Astrocyte (in vitro differentiated cells and primary cell): Measurements from ENCODE around the gene GAD2.

Source experiments
- CTCF ChIP-seq: IDR thresholded peaks from 2 replicates; pipeline ENCODE4 v1.5.1; 2011; ENCODE audit warnings: low read depth, mild to moderate bottlenecking, inconsistent platforms, low read length, moderate library complexity; ENCODE audit not compliant: insufficient read depth
- EZH2 ChIP-seq: IDR thresholded peaks from 2 replicates; pipeline ENCODE4 v1.6.1; 2012; ENCODE audit warnings: mild to moderate bottlenecking, low read length, inconsistent platforms; ENCODE audit not compliant: insufficient read depth

GRCh38 chr10:26296360-26296759 is 79.8 kb downstream of the GAD2 start:
- no peak for TF ChIP-seq CTCF
- TF ChIP-seq EZH2 = no peak
